ENCODE results near the gene KRT36. TPM values are rescaled to one million over a fixed set of nuclear protein-coding genes. Genes with fewer than 3 reads are reported as not detected.

The KRT36 gene
- total and polyA plus RNA-seq, 10 of the 15 experiments (the other 5 are each of a cell fraction or from before 2014, with no cell fraction given): not detected

DNA sequence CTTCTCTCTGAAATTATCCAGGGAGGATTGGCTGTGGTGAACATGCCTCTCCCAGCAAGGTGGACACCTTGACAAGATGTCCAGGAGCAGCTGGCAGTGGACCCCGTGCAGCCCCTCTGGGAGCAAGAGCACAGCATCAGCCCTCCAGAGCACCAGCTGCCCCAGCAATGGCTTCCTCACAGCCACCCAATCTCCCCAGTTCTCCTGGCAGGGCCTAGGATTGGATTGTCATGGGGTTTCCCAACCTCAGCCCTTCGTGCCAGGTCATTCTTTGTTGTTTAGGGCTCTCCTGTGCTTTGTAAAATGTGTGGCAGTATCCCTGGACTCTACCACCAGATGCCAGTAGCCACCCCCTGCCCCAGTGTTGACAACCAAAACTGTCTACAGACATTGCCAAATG lies 1.8 kb upstream of the KRT36 start:
- DNase-seq (ENCODE audit: low read depth, low spot score): no peak
- no TSS peak for BruUV-seq (replicated peaks)
- in situ Hi-C loops (cut with MboI): no loop called here
- no peaks in the 10 kb centered on the region for H4K20me1 ChIP-seq (ENCODE audit: control insufficient read depth, insufficient read depth)
- peaks cover 0 to 2% of the 10 kb centered on the region in 2 experiments; a peak in 2 of 4 replicates for H3K27me3 ChIP-seq (replicated peaks in 1 of 2; ENCODE audit: control insufficient read depth in 2 of 2, insufficient read depth in 2 of 2, low read length in 1 of 2)
- no peaks in the 10 kb centered on the region for H3K9me3 ChIP-seq (replicated peaks; ENCODE audit: control insufficient read depth, insufficient read depth, low read length)
- no peak overlapping the region for H3K9ac ChIP-seq (ENCODE audit: control insufficient read depth, insufficient read depth, low read length)
- SMC1A ChIA-PET (ENCODE audit: uncharacterized antibody, unreplicated experiment): interaction anchor here (1.6 kb wide), 1 partner anchor 582 kb away, joined by 4 read pairs; no protein-coding TSS in a partner anchor
- TF ChIP-seq, protein P1, sequence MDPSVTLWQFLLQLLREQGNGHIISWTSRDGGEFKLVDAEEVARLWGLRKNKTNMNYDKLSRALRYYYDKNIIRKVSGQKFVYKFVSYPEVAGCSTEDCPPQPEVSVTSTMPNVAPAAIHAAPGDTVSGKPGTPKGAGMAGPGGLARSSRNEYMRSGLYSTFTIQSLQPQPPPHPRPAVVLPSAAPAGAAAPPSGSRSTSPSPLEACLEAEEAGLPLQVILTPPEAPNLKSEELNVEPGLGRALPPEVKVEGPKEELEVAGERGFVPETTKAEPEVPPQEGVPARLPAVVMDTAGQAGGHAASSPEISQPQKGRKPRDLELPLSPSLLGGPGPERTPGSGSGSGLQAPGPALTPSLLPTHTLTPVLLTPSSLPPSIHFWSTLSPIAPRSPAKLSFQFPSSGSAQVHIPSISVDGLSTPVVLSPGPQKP (IDR thresholded peaks at IDR 0.05; ENCODE audit: low read depth, low read length): no peak
- TF ChIP-seq ZNF384 (IDR thresholded peaks at IDR 0.05; ENCODE audit: borderline replicate concordance, low read depth, low read length): no peak
- no peak for TF ChIP-seq SUZ12 (IDR thresholded peaks at IDR 0.05; ENCODE audit: unreplicated experiment)
- no peak for TF ChIP-seq ATF7 (IDR thresholded peaks at IDR 0.05; ENCODE audit: low read depth)
- no peak for TF ChIP-seq PAX8 (IDR thresholded peaks at IDR 0.05)
- TF ChIP-seq CHD2 (IDR thresholded peaks at IDR 0.05; ENCODE audit: borderline replicate concordance, low read depth, low read length): no peak
- no peak for TF ChIP-seq SMAD1 (IDR thresholded peaks at IDR 0.05; ENCODE audit: low read depth, partially characterized antibody)
- no peak for TF ChIP-seq NR2C2 (IDR thresholded peaks at IDR 0.05; ENCODE audit: borderline replicate concordance, control insufficient read depth, insufficient read length, low read depth)
- TF ChIP-seq, protein P2, sequence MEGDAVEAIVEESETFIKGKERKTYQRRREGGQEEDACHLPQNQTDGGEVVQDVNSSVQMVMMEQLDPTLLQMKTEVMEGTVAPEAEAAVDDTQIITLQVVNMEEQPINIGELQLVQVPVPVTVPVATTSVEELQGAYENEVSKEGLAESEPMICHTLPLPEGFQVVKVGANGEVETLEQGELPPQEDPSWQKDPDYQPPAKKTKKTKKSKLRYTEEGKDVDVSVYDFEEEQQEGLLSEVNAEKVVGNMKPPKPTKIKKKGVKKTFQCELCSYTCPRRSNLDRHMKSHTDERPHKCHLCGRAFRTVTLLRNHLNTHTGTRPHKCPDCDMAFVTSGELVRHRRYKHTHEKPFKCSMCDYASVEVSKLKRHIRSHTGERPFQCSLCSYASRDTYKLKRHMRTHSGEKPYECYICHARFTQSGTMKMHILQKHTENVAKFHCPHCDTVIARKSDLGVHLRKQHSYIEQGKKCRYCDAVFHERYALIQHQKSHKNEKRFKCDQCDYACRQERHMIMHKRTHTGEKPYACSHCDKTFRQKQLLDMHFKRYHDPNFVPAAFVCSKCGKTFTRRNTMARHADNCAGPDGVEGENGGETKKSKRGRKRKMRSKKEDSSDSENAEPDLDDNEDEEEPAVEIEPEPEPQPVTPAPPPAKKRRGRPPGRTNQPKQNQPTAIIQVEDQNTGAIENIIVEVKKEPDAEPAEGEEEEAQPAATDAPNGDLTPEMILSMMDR (IDR thresholded peaks at IDR 0.05 in 2 of 3, conservative IDR thresholded peaks at IDR 0.05 in 1 of 3; ENCODE audit: control insufficient read depth in 2 of 3, extremely low read depth in 1 of 3, insufficient read depth in 1 of 3, low read depth in 3 of 3, low read length in 3 of 3): no peak
- TF ChIP-seq SREBF2 (IDR thresholded peaks at IDR 0.05; ENCODE audit: low read length): no peak
- TF ChIP-seq SIN3A (IDR thresholded peaks at IDR 0.05; ENCODE audit: low read depth, low read length): no peak
- TF ChIP-seq, protein P3, sequence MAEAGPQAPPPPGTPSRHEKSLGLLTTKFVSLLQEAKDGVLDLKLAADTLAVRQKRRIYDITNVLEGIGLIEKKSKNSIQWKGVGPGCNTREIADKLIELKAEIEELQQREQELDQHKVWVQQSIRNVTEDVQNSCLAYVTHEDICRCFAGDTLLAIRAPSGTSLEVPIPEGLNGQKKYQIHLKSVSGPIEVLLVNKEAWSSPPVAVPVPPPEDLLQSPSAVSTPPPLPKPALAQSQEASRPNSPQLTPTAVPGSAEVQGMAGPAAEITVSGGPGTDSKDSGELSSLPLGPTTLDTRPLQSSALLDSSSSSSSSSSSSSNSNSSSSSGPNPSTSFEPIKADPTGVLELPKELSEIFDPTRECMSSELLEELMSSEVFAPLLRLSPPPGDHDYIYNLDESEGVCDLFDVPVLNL (IDR thresholded peaks at IDR 0.05; ENCODE audit: low read depth, low read length): no peak
- no peak for TF ChIP-seq ASH2L (IDR thresholded peaks at IDR 0.05; ENCODE audit: borderline replicate concordance, low read depth)
- TF ChIP-seq MTA3 (IDR thresholded peaks at IDR 0.05; ENCODE audit: borderline replicate concordance, low read length): no peak
- no peak for TF ChIP-seq POLR2AphosphoS2 (IDR thresholded peaks at IDR 0.05; ENCODE audit: low read depth, low read length)
- no peak for TF ChIP-seq IKZF2 (IDR thresholded peaks at IDR 0.05)
- no peak for TF ChIP-seq HCFC1 (IDR thresholded peaks at IDR 0.05; ENCODE audit: low read length)
- TF ChIP-seq PML (IDR thresholded peaks at IDR 0.05; ENCODE audit: low read length): no peak
- TF ChIP-seq, protein P4, sequence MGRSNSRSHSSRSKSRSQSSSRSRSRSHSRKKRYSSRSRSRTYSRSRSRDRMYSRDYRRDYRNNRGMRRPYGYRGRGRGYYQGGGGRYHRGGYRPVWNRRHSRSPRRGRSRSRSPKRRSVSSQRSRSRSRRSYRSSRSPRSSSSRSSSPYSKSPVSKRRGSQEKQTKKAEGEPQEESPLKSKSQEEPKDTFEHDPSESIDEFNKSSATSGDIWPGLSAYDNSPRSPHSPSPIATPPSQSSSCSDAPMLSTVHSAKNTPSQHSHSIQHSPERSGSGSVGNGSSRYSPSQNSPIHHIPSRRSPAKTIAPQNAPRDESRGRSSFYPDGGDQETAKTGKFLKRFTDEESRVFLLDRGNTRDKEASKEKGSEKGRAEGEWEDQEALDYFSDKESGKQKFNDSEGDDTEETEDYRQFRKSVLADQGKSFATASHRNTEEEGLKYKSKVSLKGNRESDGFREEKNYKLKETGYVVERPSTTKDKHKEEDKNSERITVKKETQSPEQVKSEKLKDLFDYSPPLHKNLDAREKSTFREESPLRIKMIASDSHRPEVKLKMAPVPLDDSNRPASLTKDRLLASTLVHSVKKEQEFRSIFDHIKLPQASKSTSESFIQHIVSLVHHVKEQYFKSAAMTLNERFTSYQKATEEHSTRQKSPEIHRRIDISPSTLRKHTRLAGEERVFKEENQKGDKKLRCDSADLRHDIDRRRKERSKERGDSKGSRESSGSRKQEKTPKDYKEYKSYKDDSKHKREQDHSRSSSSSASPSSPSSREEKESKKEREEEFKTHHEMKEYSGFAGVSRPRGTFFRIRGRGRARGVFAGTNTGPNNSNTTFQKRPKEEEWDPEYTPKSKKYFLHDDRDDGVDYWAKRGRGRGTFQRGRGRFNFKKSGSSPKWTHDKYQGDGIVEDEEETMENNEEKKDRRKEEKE (IDR thresholded peaks at IDR 0.05): no peak
- H2AFZ ChIP-seq (ENCODE audit: control insufficient read depth, low read depth, low read length): no peak overlapping the region
- no peak for ATAC-seq
- RAD21 ChIA-PET (ENCODE audit: unreplicated experiment): no interaction called here
- no peaks in the 10 kb centered on the region for H3K36me3 ChIP-seq (ENCODE audit: control insufficient read depth in 2 of 2, insufficient read depth in 2 of 2, low read length in 1 of 2)
- H3K4me2 ChIP-seq (ENCODE audit: control insufficient read depth, insufficient read depth): no peak overlapping the region
- H3K4me1 ChIP-seq (ENCODE audit: control insufficient read depth, insufficient read depth, low read length): no peaks in the 10 kb centered on the region
- POLR2A ChIA-PET: no interaction called here
- CTCF ChIA-PET: interaction anchor here (1.6 kb wide), 1 partner anchor 157 kb away, joined by 4 read pairs; no protein-coding TSS in a partner anchor
- intact Hi-C loops (cut with micrococcal nuclease; ENCODE audit: unreplicated experiment): no loop called here
- H3K27ac ChIP-seq (ENCODE audit: control insufficient read depth, insufficient read depth): no peak overlapping the region
- H3K4me3 ChIP-seq: no peak overlapping the region
- no peak for FAIRE-seq
- no peaks in the 10 kb centered on the region for H3K79me2 ChIP-seq (ENCODE audit: control insufficient read depth, insufficient read depth, low read length)
- 5% methylated on average over 2 of the region's 2 CpGs for WGBS (ENCODE audit: insufficient coverage, insufficient replicate concordance, low lambda C conversion rate, missing lambda C conversion rate)
